Esophagus muscularis mucosa (tissue), 4 donors: ENCODE data around the gene KIF3B. TPM values are rescaled to one million over a fixed set of nuclear protein-coding genes. Genes with fewer than 3 reads are reported as not detected.
"Not testable (repeated sequence)": the region's sequence is repeated elsewhere in the genome, so short reads cannot be mapped to it uniquely, and the experiment has no call there.

Experiments
- DNase-seq: peaks from one replicate; pipeline ENCODE4 v3.0.0-alpha.2; 2017; ENCODE audit errors: extremely low spot score
- H3K27ac ChIP-seq, 4 donors: fragments of 200-600 bp; sonication (generic); replicated peaks in 1 of 4; 1 replicate in 3 of 4; 2 replicates in 1 of 4; pipeline ENCODE4 v1.5.1; 2016 to 2019; ENCODE audit warnings: mild to moderate bottlenecking in 1 of 4
- H3K27me3 ChIP-seq, 4 donors: fragments of 200-600 bp; sonication (generic); one replicate each; pipeline versions ENCODE4 v1.5.1 to v1.6.0; 2016 to 2019
- H3K36me3 ChIP-seq, 4 donors: fragments of 200-600 bp; sonication (generic); one replicate each; pipeline ENCODE4 v1.5.1; 2016 to 2019
- H3K4me1 ChIP-seq, 4 donors: fragments of 200-600 bp; sonication (generic); one replicate each; pipeline ENCODE4 v1.5.1; 2016 to 2019
- H3K4me3 ChIP-seq, 4 donors: fragments of 200-600 bp; sonication (generic); 1 replicate in 2 of 4; 2 replicates in 2 of 4; pipeline ENCODE4 v1.5.1; 2016 to 2019; ENCODE audit warnings: mild to moderate bottlenecking in 4 of 4, moderate library complexity in 1 of 4
- H3K9me3 ChIP-seq, 4 donors: fragments of 200-600 bp; sonication (generic); 1 replicate in 3 of 4; 2 replicates in 1 of 4; pipeline ENCODE4 v1.5.1; 2016 to 2019
- EP300 ChIP-seq: sonication (generic); formaldehyde crosslinking; IDR thresholded peaks from one replicate; pipeline ENCODE4 v1.6.1; 2017; ENCODE audit warnings: antibody characterized with exemption
- POLR2A ChIP-seq: fragments of 450-650 bp; IDR thresholded peaks from one replicate; pipeline ENCODE4 v1.6.1; 2017; ENCODE audit warnings: antibody characterized with exemption, moderate library complexity, mild to moderate bottlenecking, low read depth
- POLR2AphosphoS5 ChIP-seq, 2 donors: sonication (generic); formaldehyde crosslinking; IDR thresholded peaks; one replicate each; pipeline ENCODE4 v1.6.1; 2017; ENCODE audit warnings: antibody characterized with exemption in 2 of 2
- WGBS: methylation state at CpG from one replicate; pipeline ENCODE4 v1.1.5; 2018; 5-methylcytosine and 5-hydroxymethylcytosine counted together
- intact Hi-C: fragments of 100-400 bp; cut with DNase I; formaldehyde crosslinking; loops from one replicate; pipeline ENCODE4 v1.15.1; 2023
- total RNA-seq, 4 donors: library from RNA; depleted of rRNA; stranded (reverse); fragments of >200 nt; gene quantifications; one replicate each; pipeline versions ENCODE4 v1.1.0 to v1.2.1, GENCODE V29; 2016
- TF ChIP-seq, protein P1 (sequence below), 3 experiments: fragments of 200-600 bp in 2 of 3; fragments of 450-650 bp in 1 of 3; sonication (generic) in 2 of 3; IDR thresholded peaks; one replicate each; pipeline ENCODE4 v1.5.1; 2017 to 2019; ENCODE audit warnings: antibody characterized with exemption in 3 of 3, mild to moderate bottlenecking in 2 of 3, moderate library complexity in 1 of 3

The KIF3B gene
- total RNA-seq, 4 donors from 2014 or later = 20.7 to 28.3 (median 23.5) TPM

DNA sequence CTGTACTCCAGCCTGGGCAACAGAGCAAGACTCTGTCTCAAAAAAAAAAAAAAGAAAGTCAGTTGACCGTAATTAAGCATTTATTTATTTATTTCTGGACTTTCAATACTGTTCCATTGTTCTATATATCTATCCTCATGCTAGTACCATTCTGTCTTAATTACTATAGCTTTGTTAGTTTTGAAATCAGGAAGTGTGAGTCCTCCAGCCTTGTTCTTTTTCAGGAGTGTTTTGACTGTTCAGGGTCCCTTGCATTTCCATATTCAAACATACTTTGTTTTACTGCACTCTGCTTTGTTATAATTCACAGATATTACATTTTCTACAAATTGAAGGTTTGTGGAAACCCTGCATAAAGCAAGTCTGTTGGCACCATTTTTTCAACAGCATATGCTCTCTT is 43.9 kb downstream of the KIF3B start:
- no peak overlapping the region for H3K27ac ChIP-seq
- intact Hi-C loops = no loop called here
- peaks cover 8 to 36% (median 30%) of the 10 kb centered on the region in 4 donors for H3K36me3 ChIP-seq
- DNase-seq = no peak
- 81% methylated on average over 1 of the region's 1 CpG for WGBS
- H3K9me3 ChIP-seq = no peaks in the 10 kb centered on the region
- TF ChIP-seq, protein P1, sequence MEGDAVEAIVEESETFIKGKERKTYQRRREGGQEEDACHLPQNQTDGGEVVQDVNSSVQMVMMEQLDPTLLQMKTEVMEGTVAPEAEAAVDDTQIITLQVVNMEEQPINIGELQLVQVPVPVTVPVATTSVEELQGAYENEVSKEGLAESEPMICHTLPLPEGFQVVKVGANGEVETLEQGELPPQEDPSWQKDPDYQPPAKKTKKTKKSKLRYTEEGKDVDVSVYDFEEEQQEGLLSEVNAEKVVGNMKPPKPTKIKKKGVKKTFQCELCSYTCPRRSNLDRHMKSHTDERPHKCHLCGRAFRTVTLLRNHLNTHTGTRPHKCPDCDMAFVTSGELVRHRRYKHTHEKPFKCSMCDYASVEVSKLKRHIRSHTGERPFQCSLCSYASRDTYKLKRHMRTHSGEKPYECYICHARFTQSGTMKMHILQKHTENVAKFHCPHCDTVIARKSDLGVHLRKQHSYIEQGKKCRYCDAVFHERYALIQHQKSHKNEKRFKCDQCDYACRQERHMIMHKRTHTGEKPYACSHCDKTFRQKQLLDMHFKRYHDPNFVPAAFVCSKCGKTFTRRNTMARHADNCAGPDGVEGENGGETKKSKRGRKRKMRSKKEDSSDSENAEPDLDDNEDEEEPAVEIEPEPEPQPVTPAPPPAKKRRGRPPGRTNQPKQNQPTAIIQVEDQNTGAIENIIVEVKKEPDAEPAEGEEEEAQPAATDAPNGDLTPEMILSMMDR (IDR thresholded peaks at IDR 0.05) = no peak
- no peak for TF ChIP-seq POLR2AphosphoS5 (IDR thresholded peaks at IDR 0.05)
- no peak for TF ChIP-seq POLR2A
- no peak for TF ChIP-seq EP300
- no peak overlapping the region for H3K4me3 ChIP-seq
- H3K4me1 ChIP-seq = no peaks in the 10 kb centered on the region
- H3K27me3 ChIP-seq = no peaks in the 10 kb centered on the region

DNA sequence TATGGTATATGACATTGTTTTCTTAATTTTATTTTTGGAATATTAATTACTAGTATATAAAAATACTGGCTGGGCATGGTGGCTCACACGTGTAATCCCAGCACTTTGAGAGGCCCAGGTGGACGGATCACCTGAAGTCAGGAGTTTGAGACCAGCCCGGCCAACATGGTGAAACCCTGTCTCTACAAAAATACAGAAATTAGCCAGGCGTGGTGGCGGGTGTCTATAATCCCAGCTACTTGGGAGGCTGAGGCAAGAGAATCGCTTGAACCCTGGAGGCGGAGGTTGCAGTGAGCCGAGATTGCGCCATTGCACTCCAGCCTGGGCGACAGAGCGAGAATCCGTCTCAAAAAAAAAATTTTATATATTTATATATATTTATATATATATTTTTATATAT is 44.8 kb downstream of the KIF3B start:
- H3K27ac ChIP-seq, H3K9me3 ChIP-seq, H3K27me3 ChIP-seq, H3K4me1 ChIP-seq, DNase-seq, intact Hi-C loops, H3K4me3 ChIP-seq: not testable (repeated sequence)
- WGBS = 97% methylated on average over 12 of the region's 12 CpGs
- peaks cover 0 to 33% (median 25%) of the 10 kb centered on the region in 4 donors for H3K36me3 ChIP-seq

DNA sequence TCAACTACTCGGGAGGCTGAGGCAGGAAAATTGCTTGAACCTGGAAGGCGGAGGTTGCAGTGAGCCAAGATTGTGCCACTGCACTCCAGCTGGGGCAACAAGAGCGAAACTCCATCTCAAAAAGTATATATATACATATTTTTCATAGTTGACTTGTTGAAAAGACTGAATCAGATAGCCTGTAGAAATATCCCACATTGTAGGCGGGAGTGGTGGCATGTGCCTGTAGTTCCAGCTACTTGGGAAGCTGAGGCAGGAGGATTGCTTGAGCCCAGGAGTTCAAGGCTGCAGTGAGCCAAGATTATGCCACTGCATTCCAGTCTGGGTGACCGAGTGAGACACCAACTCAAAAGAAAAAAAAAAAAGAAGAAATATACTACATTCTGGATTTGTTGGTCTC is 46.3 kb downstream of the KIF3B start:
- H3K9me3 ChIP-seq, H3K4me3 ChIP-seq, intact Hi-C loops, H3K27ac ChIP-seq, H3K4me1 ChIP-seq, H3K27me3 ChIP-seq, DNase-seq: not testable (repeated sequence)
- H3K36me3 ChIP-seq = peaks cover 0 to 33% (median 23%) of the 10 kb centered on the region in 4 donors
- WGBS = 98% methylated on average over 5 of the region's 5 CpGs

DNA sequence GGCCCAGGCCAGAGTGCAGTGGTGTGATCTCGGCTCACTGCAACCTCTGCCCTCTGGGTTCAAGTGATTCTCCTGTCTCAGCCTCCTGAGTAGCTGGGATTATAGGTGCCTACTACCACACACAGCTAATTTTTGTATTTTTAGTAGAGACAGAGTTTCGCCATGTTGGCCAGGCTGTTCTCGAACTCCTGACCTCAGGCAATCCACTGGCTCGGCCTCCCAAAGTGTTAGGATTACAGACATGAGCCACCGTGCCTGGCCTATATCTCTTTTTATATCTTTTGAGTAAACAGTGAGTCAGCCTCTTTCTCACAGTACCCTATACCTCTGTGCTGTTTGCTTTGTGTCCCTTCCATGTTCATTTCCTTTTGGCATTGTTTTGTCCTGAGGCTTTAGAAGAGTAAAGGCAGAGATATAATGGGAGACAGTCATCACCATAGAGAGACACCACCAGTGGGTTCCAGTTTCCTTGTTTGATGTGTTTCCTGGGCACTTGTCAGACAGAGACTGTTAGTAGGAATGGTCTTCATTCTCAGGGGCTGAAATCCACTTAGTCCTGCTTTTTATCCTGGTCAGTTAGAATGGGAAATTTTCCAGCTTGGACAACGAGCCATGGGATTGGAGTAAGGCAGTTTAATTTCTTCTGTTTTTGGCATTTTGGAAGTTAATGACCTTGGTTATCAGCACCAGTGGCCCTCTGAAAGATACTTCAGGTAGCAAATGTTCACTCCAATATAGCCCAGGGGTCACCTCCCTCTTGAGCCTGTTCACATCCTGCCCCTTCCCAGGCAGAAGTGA is 48.5 kb downstream of the KIF3B start:
- TF ChIP-seq, protein P1 (IDR thresholded peaks at IDR 0.05) = no peak
- TF ChIP-seq POLR2A (no peak), EP300 (no peak), POLR2AphosphoS5 (IDR thresholded peaks at IDR 0.05) (no peak)
- Histone ChIP-seq H3K36me3 (peaks cover 7 to 42% (median 36%) of the 10 kb centered on the region in 4 donors), H3K27ac (no peak overlapping the region), H3K4me3 (no peak overlapping the region), H3K27me3 (no peaks in the 10 kb centered on the region), H3K4me1 (no peaks in the 10 kb centered on the region), H3K9me3 (no peaks in the 10 kb centered on the region)
- intact Hi-C loops = no loop called here
- no peak for DNase-seq
- 79% methylated on average over 6 of the region's 6 CpGs for WGBS

DNA sequence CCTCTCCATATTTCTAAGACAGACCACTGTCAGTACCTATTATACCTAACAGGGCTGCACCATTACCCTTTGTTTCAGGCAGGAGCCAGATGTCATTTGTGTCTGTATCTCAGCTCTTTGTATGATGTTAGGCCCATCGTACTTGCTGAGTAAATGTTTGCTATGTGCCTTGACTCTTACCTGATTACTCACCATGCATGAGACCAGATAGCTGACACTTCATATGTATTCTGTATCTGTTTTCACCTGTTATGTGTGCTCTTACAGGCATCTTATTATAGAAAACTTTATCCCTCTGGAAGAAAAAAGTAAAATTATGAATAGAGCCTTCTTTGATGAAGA is 49.0 kb downstream of the KIF3B start:
- Histone ChIP-seq H3K36me3 (peaks cover 13 to 47% (median 42%) of the 10 kb centered on the region in 4 donors), H3K27me3 (no peaks in the 10 kb centered on the region), H3K4me1 (no peaks in the 10 kb centered on the region), H3K9me3 (no peaks in the 10 kb centered on the region), H3K27ac (no peak overlapping the region), H3K4me3 (no peak overlapping the region)
- intact Hi-C loops = no loop called here
- no peak for DNase-seq
- TF ChIP-seq POLR2AphosphoS5 (IDR thresholded peaks at IDR 0.05) = no peak
- no peak for TF ChIP-seq EP300
- TF ChIP-seq, protein P1 (IDR thresholded peaks at IDR 0.05) = no peak
- no peak for TF ChIP-seq POLR2A
- 67% methylated on average over 1 of the region's 1 CpG for WGBS
